Right renal cortex interstitium (tissue), 3 donors: ENCODE data around the gene CC2D2B. TPM values are rescaled to one million over a fixed set of nuclear protein-coding genes. Genes with fewer than 3 reads are reported as not detected.
"Not testable (repeated sequence)": the region's sequence is repeated elsewhere in the genome, so short reads cannot be mapped to it uniquely, and the experiment has no call there.

Source experiments
- DNase-seq, 3 donors: peaks; one replicate each; pipeline ENCODE4 v3.0.0-alpha.2; 2013; ENCODE audit warnings: low read depth in 3 of 3, low spot score in 2 of 3
- polyA plus RNA-seq, 3 donors: library from polyadenylated mRNA; unstranded; fragments of 120-200 nt; gene quantifications; one replicate each; pipeline ENCODE4 v1.2.1, GENCODE V29; 2013; ENCODE audit not compliant: insufficient read length in 3 of 3

Gene CC2D2B, protein sequence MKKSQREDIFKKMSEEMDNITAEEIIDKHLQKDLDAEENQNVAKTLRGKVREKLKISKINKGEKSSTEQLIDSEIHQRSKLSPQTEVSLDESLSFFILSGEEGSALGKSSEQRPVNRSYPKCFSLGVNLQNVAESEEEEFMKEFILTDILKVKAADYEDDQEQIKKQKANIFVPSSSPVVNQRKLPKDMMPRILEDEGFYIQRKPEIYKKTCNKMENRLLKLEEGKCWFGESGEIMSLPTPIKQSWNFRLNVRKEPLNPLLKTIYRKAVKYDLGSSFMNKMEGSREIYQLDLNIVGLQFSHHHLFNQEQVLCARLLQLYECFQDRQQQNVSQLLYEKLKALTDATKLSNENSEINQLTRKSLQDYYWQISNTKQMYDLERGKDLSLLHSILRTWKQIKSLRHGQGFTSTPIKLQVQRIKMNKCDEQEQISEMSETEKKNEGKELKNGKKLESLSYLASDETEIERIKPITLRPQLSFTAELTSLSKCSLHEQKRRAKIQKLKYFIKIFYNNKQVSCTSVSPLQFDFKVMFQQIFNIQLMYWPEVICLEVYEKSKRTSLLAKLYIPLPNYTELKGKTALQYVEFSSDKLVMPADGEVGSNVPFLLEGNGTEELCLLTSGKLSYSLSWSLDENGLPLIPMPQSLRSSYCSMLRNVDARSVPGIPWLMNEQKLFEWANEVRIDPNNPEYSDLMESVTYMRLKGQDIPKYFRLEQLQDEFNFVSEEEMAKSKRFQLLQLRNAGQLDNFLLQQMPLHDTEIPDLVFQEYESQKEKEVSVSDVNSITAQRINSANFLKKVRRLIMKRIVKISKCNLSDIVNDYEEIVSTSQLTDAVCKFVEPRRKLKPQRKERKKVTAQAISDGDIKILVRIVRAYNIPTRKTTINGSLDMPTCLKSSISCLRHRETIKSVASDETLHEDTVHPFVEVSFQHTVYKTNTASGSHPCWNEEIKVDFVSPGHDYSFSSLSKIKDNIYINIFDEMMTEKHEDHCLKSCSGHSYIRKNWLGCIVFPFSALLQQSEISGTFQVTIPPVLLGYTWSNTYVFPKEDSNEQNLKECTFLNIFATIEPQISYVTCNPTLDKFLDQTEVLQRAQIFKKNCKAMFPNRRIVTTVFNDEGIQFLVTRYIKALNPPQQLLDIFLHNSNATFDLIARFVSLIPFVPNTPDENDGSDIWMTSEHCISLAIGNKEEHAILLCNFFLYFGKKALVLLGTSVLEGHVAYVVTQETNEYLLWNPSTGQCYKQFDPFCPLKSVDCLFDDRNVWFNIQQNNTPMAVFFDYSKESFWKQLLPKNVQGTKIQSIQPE (N-terminal part only)
- polyA plus RNA-seq, result 1 to 10 TPM in 2 of 3 donors, under 1 TPM in 1; 0.83 to 1.6 (median 1.2) TPM

DNA sequence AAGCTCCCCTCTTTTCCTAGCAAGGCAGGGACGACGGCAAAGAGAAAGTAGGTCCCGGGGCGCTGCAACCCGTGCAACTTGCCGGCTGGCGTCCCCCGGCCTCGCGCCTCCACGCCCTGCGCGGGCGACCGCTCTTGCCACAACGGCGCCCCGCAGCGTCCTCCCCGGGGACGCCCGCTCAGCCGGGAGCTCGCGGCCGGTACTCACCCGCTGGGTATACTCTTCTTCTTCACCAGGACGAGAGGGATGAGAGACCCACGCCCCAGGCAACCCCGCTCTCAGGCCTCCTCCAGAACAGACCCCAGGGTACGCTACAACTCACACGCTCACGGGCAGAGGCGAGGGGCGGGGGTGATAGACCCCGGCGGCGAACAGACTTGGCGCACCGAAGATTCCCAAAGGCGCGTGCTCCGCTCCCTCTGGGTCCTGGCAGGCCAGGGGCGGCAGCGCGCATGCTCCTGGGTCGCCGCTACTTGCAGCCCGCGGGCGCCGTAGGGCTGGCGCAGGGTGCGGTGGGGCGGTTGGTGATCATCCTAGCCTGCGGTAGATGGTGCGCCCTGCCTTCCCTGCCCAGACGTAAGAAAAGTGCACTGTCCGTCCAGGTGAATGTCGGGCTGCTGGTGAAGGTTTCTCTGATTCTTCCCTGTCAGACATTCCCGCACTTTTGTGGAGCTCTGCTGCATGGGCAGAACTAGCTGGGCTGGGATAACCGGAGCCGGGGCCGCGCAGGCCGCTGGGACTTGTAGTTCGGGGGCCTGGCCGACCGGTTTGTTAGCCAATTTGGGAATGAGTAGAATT, at the start of gene CC2D2B:
Gene CC2D2B, plus strand, starts transcription at position 520 of the 798 bp plus-strand sequence. CDS start 3,349 bp downstream, outside the sequence.
- DNase-seq, result peak; percentile 68 to 77 (median 75)

DNA sequence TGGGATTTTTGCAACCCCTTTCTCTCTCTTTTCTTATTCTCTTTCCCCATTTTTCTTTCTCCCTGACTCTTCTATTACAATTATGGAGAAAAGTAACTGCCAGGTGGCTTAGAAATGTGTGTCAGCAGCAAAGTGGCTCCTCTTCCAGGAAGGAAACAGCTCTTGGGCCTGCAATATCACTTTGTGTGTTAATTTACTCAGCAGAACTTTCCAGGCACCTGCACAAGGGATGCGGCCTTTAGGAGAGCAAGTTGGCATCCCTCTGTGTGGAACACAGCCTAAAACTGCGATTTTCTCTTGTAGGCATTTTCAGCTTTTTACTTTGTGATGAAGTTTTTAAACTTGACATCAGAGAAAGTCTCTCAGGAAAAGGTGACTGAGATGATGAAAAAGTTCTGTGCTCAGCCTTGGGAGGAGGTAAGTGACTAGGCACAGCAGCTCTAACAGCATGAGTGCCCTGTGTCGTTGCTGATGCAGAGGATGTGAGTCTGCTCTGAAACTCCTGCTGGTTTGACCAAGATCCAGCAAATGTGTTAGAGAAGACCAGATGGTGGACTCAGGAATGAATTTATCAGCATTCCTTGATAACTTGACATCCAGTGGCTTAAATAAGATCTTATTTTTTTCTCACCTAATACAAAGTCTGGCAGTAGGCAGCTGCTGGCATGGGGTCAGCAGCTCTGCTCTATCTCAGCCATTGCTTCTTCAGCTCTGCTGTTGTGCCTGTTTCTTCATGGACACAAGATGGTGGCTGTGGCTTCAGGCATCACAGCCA, 47.4 kb upstream of the CC2D2B start:
- DNase-seq, result no peak

DNA sequence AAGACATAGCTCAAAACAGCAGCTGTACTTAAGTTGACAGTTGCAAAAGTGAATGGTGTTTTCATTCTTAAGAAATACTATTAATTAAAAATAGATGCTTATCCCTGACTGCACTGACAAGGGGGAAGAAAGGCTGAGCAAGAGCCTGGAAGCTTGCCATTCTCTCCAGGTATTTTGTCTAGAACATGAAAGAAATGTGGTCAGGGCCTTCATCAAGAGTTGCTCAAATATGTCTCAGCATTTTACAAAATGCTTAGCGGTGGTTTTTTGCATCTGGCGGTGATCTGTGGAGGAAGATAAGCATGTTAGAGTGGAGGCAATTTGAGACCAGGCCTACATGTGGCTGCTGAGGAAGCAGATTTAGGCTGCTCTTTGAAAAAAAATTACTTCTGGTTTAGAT, 46.4 kb upstream of the CC2D2B start:
- DNase-seq, result no peak

DNA sequence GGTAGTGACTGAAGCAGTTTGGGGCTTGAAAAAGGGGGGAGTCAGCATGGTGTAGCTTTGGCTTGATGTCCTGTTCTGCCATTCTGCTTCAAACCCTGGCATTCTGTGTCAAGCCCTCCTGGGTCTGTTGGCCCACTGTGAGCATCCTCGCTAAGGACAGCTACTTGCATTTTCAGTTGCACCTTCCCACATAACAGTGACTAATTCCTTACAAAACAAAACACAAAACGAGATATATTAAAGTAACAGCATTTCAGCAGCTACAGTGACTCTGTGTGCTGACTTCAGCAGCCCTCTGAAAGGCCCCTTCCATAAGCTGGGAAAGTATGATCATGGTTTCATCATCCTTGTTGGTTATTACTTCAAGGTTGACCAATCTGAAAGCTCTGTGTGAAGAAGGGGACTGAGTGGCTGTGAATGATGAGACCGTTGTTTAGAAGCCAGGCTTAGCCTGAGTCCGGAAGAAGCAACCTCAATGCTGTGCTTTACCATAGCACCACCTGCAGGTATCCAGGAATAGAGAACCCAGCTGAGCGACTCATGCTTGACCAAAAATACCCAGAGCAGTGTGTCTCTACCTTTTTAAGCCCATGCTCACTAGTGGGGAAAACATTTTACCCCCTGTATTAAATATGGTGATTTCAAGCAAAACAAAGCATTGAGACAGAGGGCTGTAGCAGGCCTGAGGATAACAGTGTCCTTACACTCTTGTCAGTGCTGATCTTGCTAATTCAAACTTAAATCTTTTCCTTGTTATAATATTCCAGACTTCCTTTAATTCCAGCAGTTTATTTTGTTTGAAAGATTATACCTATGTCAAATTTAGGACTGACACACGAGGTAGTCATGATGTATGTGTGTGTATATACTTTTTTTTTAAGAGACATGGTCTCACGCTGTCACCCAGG, 42.6 kb upstream of the CC2D2B start:
- DNase-seq, result peak in 1 of 3 donors; percentile 39

DNA sequence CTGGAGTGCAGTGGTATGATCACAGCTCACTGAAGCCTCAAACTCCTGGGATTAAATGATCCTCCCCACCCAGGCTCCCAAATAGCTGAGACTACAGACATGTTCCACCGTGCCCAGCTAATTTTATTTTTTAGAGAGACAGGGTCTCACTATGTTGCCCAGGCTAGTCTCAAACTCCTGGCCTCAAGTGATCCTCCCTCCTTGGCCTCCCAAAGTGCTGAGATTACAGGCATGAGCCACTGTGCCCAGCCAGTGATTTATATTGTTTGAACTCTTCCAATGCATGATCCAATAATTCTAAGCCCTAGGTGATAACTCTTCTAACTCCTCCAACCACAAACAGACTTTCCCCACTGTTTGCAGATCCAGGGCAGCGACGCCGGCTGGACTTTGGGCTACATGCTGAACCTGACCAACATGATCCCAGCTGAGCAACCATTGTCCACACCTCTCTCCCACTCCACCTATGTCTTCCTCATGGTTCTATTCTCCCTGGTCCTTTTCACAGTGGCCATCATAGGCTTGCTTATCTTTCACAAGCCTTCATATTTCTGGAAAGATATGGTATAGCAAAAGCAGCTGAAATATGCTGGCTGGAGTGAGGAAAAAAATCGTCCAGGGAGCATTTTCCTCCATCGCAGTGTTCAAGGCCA, 41.8 kb upstream of the CC2D2B start:
- no peak for DNase-seq

DNA sequence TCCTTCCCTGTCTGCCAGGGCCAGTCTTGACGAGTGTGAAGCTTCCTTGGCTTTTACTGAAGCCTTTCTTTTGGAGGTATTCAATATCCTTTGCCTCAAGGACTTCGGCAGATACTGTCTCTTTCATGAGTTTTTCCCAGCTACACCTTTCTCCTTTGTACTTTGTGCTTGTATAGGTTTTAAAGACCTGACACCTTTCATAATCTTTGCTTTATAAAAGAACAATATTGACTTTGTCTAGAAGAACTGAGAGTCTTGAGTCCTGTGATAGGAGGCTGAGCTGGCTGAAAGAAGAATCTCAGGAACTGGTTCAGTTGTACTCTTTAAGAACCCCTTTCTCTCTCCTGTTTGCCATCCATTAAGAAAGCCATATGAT, 41.3 kb upstream of the CC2D2B start:
- no peak for DNase-seq

DNA sequence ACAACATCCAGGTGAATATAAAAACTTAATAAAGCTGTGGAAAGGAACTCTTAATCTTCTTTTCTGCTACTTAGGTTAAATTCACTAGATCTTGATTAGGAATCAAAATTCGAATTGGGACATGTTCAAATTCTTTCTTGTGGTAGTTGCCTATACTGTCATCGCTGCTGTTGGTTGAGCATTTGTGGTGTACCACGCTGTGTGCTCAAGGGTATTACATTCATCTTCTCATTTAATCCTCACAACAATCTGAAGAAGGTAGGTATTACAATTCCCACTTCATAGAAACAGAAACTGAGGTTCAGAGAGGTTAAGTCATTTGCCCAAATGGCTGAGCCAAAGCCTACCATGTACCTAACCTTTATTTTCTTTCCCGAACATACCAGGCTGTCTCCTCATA, 39.9 kb upstream of the CC2D2B start:
- no peak for DNase-seq

DNA sequence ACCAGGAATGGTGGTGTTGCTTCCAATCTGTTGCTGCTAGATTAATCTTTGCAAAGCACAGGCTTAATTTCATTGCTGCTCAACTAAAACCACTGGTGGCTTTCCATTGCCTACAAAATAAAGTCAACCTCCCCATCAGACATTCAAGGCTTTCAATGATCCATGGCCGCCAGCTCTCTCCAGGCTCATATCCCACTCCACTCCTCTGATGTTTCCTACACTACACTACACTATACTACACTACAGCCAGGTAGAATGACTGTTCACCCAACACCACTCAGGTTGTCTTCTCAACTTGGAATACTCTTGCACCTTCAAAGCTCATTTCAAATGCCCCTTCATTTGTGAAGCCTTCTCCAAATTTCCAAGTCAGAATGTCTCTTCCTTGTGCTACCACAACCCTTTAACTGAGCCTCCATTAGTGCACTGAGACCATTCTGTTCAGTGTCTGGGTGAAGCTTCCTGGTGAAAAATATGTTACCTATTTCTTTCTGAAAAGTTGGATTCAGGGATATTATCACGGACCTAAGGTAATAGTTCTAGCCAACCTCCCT, 35.5 kb upstream of the CC2D2B start:
- no peak for DNase-seq

DNA sequence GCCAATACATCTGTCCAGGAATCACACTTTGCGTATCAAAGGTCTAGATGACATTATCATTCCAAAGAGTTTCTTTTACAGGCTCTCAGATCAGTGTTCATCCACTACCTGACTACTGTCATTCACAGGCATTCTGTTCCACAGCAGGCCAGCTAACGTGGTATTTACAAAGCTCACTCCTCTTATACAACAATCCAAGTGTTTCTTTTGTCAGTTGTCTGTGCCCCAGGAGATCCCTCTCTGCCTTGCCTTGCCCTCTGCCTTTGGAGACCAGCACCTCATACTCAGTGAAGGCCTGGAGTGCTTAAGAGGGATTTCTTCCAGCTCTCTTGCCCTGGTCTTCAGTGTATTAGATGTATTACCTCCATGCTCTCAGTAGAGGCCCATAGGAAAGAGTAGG, 34.6 kb upstream of the CC2D2B start:
- DNase-seq, result no peak

DNA sequence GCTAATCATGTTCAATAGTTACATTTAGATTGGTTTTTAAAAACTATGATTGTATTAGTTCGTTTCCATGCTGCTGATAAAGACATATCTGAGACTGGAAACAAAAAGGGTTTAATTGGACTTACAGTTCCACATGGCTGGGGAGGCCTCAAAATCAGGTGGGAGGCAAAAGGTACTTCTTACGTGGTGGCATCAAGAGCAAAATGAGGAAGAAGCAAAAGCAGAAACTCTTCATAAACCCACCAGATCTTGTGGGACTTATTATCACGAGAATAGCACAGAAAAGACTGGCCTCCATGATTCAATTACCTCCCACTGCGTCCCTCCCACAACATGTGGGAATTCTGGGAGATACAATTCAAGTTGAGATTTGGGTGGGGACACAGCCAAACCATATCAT, 34.1 kb upstream of the CC2D2B start:
- DNase-seq, result no peak

DNA sequence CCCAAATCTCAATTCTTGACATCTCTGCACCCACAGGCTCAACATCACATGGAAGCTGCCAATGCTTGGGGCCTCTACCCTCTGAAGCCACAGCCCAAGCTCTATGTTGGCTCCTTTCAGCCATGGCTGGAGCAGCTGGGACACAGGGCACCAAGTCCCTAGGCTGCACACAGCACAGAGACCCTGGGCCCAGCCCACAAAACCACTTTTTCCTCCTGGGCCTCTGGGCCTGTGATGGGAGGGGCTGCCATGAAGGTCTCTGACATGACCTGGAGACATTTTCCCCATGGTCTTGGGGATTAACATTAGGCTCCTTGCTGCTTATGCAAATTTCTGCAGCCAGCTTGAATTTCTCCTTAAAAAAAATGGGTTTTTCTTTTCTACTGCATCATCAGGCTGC, 33.0 kb upstream of the CC2D2B start:
- not testable (repeated sequence) for DNase-seq

DNA sequence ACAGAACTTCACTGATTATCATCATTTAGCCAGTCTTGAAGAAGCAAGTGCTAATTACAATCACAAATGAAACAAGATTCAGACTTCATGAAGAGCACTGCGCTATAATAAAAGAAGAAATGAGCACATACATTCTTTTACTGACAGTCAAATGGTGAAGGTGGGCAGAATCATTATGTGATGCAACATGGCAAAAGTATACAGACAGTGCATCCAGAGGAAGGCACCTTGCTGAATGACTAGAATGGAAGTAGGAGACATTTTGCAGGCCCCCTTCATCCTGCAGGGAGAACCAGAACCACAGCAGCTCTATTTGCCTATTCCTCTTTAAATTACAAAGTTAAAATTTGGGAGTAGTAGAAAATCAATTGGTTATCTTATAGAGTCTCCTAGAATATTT, 31.0 kb upstream of the CC2D2B start:
- no peak for DNase-seq

DNA sequence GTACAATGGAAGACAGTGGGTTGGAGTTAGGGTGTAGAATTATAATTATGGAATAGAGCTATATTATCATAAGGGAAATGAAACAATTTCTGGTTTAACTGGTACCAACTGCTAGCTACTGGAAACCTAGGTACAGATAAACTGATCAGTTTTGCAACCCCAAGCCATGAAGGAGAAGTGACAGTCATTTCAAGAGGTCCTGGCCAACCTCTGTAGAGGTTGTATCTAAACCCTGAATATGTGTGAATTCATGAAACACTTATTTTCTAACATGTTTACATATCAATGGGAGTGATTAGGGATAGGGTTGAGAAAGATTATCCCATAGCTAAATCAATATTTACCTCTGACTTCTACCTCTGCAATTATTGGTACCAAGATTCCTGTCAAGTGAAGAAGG, 29.9 kb upstream of the CC2D2B start:
- DNase-seq, result no peak

DNA sequence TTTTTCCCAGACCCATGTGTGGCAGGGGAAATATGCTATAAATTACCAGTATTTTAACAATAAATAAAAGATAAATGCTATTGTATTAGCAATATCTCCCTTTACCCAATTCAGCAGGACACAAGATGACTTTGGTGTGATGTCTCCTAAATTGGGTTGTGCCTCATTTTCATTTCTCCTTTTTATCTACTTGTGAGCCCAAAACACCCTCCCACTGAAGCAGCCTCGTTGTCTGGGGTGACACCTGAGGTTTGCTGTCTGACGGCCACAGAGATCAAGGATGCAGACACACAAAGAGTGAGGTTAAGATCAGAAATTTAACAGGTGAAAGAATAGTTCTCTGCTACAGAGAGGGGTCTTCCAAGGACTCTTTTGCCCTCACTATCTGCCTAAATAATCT, 27.1 kb upstream of the CC2D2B start:
- DNase-seq, result no peak

DNA sequence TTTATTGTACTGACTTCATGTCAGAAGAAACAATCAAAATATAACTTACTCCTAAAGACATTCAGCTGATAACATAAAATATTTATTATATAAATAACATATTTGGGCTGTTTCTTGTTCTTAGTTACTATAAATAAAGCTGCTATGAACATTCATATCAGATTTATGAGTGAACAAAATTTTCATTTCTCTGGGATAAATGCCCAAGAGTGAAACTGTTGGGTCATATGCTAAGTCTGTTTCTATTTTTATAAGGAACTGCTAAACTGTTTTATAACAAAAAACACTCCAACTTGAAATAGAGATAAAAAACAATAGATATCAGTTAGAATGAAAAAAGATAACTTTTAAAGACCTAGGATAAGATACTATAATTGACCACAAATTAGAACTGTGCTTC, 26.5 kb upstream of the CC2D2B start:
- DNase-seq, result no peak

DNA sequence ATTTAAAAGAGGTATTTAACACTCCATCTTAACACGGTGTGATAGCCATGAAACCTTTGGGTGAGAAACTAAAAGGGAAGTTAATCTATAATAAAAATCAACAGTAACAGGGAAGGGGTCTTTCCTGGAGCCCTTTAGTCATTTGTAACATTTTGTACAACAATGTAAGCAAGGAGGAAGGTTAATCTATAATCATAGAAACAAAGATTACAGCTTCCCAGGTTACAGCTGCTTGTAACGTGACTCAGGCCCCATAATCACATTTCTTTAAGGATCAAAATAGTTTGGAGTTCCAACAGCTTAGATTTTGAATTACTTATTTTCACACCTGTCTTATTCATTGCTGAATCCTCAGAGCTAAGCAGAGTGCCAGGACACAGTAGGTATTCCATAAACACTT, 17.9 kb upstream of the CC2D2B start:
- no peak for DNase-seq

DNA sequence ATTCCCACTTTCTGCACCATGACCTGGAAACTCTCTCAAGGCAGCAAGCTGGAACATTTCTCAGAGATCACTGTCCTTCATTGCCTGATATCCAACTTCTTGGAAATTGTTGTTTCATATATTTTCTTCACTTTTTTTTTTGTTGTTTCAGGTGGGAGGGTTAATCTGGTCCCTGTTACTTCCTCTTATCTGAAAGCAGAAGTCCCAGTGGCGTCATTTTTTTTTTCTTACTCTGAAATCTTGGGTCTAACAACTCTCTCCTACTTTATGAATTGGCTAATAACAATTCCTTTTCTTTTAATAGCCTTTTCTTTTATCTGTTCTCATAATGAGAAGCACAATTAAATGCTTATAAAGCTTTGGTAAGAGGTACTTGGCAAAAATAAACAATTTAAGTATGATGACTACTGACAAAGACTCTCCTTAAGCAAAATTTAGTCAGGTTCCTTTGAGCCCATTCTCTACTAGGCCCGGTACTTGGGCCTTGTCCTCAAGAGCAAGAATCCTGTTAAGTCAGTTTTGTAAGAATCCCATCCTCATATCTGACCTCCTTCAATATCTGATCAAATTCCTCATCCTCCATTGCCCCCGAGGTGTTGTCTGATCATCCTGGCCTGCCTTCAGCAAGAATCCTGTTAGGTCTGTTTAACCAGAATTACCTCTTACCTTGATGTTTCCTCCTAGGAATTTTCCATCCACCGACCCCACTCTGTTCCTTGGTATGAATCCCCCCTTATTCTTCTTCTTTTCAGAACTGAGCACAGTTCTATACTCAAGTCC, 11.5 kb upstream of the CC2D2B start:
- no peak for DNase-seq
